GM19193 (cell line): ENCODE measurements around the gene BOC.

Experiments used
- POLR2A ChIP-seq: IDR thresholded peaks from 4 replicates; pipeline ENCODE4 v1.6.1; 2011; ENCODE audit not compliant: insufficient read depth, insufficient read length; ENCODE audit errors: extremely low read depth

Gene BOC

GRCh38 chr3:113214917-113215595, 3.7 kb downstream of the BOC start:
- no peak for TF ChIP-seq POLR2A

GRCh38 chr3:113216393-113216792, 5.0 kb downstream of the BOC start:
- TF ChIP-seq POLR2A = no peak

GRCh38 chr3:113218011-113218680, 6.8 kb downstream of the BOC start:
- no peak for TF ChIP-seq POLR2A

- TF ChIP-seq POLR2A = no peak
Observed at GRCh38 chr3:113218681-113219045, 7.3 kb downstream of the BOC start.

- TF ChIP-seq POLR2A = no peak
Observed at GRCh38 chr3:113219605-113220300, 8.4 kb downstream of the BOC start.

GRCh38 chr3:113220721-113221120, 9.4 kb downstream of the BOC start:
- TF ChIP-seq POLR2A = no peak

- no peak for TF ChIP-seq POLR2A
Observed at GRCh38 chr3:113221721-113222257, 10.4 kb downstream of the BOC start.

GRCh38 chr3:113222451-113223086, 11.2 kb downstream of the BOC start:
- no peak for TF ChIP-seq POLR2A

- TF ChIP-seq POLR2A = peak; percentile 26
Observed at GRCh38 chr3:113223475-113224281, 12.3 kb downstream of the BOC start.

GRCh38 chr3:113225286-113225685, 13.9 kb downstream of the BOC start:
- no peak for TF ChIP-seq POLR2A

- TF ChIP-seq POLR2A = no peak
Observed at GRCh38 chr3:113226491-113226890, 15.1 kb downstream of the BOC start.

- no peak for TF ChIP-seq POLR2A
Observed at GRCh38 chr3:113227146-113227545, 15.8 kb downstream of the BOC start.

- no peak for TF ChIP-seq POLR2A
Observed at GRCh38 chr3:113228498-113229286, 17.3 kb downstream of the BOC start.

- TF ChIP-seq POLR2A = no peak
Observed at GRCh38 chr3:113231391-113231790, 20.0 kb downstream of the BOC start.

GRCh38 chr3:113231827-113232253, 20.5 kb downstream of the BOC start:
- TF ChIP-seq POLR2A = no peak
